Islet of Langerhans (tissue), 1 donor: ENCODE results near the gene DPEP3.

Experiments used
- FAIRE-seq: peaks from one replicate; lab custom pipeline; 2011; peaks lifted over from hg19 to GRCh38; lab: Jason Lieb, UNC

The DPEP3 gene

GRCh38 chr16:67966549-67967182 is 13.6 kb downstream of the DPEP3 start:
- FAIRE-seq, result no peak

- FAIRE-seq, result no peak
These were observed 14.4 kb downstream of the DPEP3 start for GRCh38 chr16:67965668-67966548.

- FAIRE-seq, result no peak
These were observed 15.7 kb downstream of the DPEP3 start for GRCh38 chr16:67964477-67965131.

GRCh38 chr16:67963662-67964321 is 16.5 kb downstream of the DPEP3 start:
- no peak for FAIRE-seq

- no peak for FAIRE-seq
These were observed 17.0 kb downstream of the DPEP3 start for GRCh38 chr16:67963292-67963661.

GRCh38 chr16:67962135-67962534 is 18.2 kb downstream of the DPEP3 start:
- no peak for FAIRE-seq

GRCh38 chr16:67961551-67961957 is 18.7 kb downstream of the DPEP3 start:
- no peak for FAIRE-seq

GRCh38 chr16:67959536-67960329 is 20.6 kb downstream of the DPEP3 start:
- no peak for FAIRE-seq

- FAIRE-seq, result no peak
These were observed 22.7 kb downstream of the DPEP3 start for GRCh38 chr16:67957622-67958021.

GRCh38 chr16:67954421-67955196 is 25.7 kb downstream of the DPEP3 start:
- FAIRE-seq, result no peak

- no peak for FAIRE-seq
These were observed 26.5 kb downstream of the DPEP3 start for GRCh38 chr16:67953641-67954375.

GRCh38 chr16:67951485-67951884 is 28.8 kb downstream of the DPEP3 start:
- no peak for FAIRE-seq

- FAIRE-seq, result no peak
These were observed 29.9 kb downstream of the DPEP3 start for GRCh38 chr16:67950335-67950843.

- FAIRE-seq, result no peak
These were observed 30.7 kb downstream of the DPEP3 start for GRCh38 chr16:67949645-67950044.

GRCh38 chr16:67948015-67948414 is 32.3 kb downstream of the DPEP3 start:
- FAIRE-seq, result no peak

- FAIRE-seq, result no peak
These were observed 33.2 kb downstream of the DPEP3 start for GRCh38 chr16:67946966-67947558.

- FAIRE-seq, result no peak
These were observed 34.1 kb downstream of the DPEP3 start for GRCh38 chr16:67946128-67946569.

- no peak for FAIRE-seq
These were observed 34.8 kb downstream of the DPEP3 start for GRCh38 chr16:67945392-67945933.

GRCh38 chr16:67944690-67945391 is 35.5 kb downstream of the DPEP3 start:
- no peak for FAIRE-seq
